ENCODE measurements around the gene FBLL1. TPM values are rescaled to one million over a fixed set of nuclear protein-coding genes. Genes with fewer than 3 reads are reported as not detected.

The FBLL1 gene
- polyA plus RNA-seq, 1 donor (not counting 4 experiments of a cell fraction or from before 2014, with no cell fraction given) = not detected

- no peaks in the 10 kb centered on the region for H3K27me3 ChIP-seq (ENCODE audit: control insufficient read depth, extremely low read depth, insufficient read depth, low read length)
- DNase-seq (ENCODE audit: low read depth, low spot score) (no peak), FAIRE-seq (no peak)
- H3K9me3 ChIP-seq (ENCODE audit: control insufficient read depth, low read depth, low read length) = no peaks in the 10 kb centered on the region
- H3K9me1 ChIP-seq (ENCODE audit: control insufficient read depth, extremely low read depth, insufficient read depth, low read length) = peaks cover 4% of the 10 kb centered on the region
- H4K20me1 ChIP-seq (ENCODE audit: control insufficient read depth, extremely low read depth, insufficient read depth, low read length) = no peaks in the 10 kb centered on the region
- no peak overlapping the region for H3K9ac ChIP-seq (ENCODE audit: control insufficient read depth, extremely low read depth, insufficient read depth, low read length)
- H3K4me1 ChIP-seq (ENCODE audit: control insufficient read depth, extremely low read depth, insufficient read depth, low read length) = peaks cover 6% of the 10 kb centered on the region
- H2AFZ ChIP-seq (ENCODE audit: control insufficient read depth, low read length) = no peak overlapping the region
- H3K27ac ChIP-seq (ENCODE audit: control insufficient read depth, insufficient read depth, low read length) = no peak overlapping the region
- no peaks in the 10 kb centered on the region for H3K36me3 ChIP-seq (ENCODE audit: control insufficient read depth in 2 of 2, extremely low read depth in 1 of 2, insufficient read depth in 2 of 2, low read length in 2 of 2)
- peaks cover under 1% of the 10 kb centered on the region for H3K79me2 ChIP-seq (ENCODE audit: control insufficient read depth, insufficient read depth, low read length)
- TF ChIP-seq EZH2 (IDR thresholded peaks at IDR 0.05; ENCODE audit: low read length) (no peak), CTCF (optimal IDR thresholded peaks at IDR 0.05 in 1 of 3, IDR thresholded peaks at IDR 0.05 in 1 of 3, conservative IDR thresholded peaks at IDR 0.05 in 1 of 3; ENCODE audit: extremely low read depth in 1 of 3, insufficient read depth in 2 of 3, low read length in 3 of 3) (no peak)
- H3K4me2 ChIP-seq (ENCODE audit: control insufficient read depth, extremely low read depth, insufficient read depth, low read depth, low read length) = no peak overlapping the region
- dilution Hi-C loops (cut with MboI; ENCODE audit: extremely low pct_ligation_motif_present, low sequenced_read_pairs) = no loop called here
- H3K4me3 ChIP-seq (ENCODE audit: control insufficient read depth in 2 of 3, extremely low read depth in 1 of 3, insufficient read depth in 2 of 3, low read depth in 1 of 3, low read length in 3 of 3) = no peak overlapping the region
These were observed 47.7 kb upstream of the FBLL1 start for GRCh38 chr5:168481330-168481788.

GRCh38 chr5:168482361-168482760 lies 46.7 kb upstream of the FBLL1 start:
- Histone ChIP-seq H3K4me2 (ENCODE audit: control insufficient read depth, extremely low read depth, insufficient read depth, low read depth, low read length) (no peak overlapping the region), H4K20me1 (ENCODE audit: control insufficient read depth, extremely low read depth, insufficient read depth, low read length) (no peaks in the 10 kb centered on the region), H3K4me3 (ENCODE audit: control insufficient read depth in 2 of 3, extremely low read depth in 1 of 3, insufficient read depth in 2 of 3, low read depth in 1 of 3, low read length in 3 of 3) (no peak overlapping the region), H3K4me1 (ENCODE audit: control insufficient read depth, extremely low read depth, insufficient read depth, low read length) (peaks cover 8% of the 10 kb centered on the region), H3K36me3 (ENCODE audit: control insufficient read depth in 2 of 2, extremely low read depth in 1 of 2, insufficient read depth in 2 of 2, low read length in 2 of 2) (no peaks in the 10 kb centered on the region), H2AFZ (ENCODE audit: control insufficient read depth, low read length) (no peak overlapping the region), H3K79me2 (ENCODE audit: control insufficient read depth, insufficient read depth, low read length) (peaks cover 10% of the 10 kb centered on the region), H3K27me3 (ENCODE audit: control insufficient read depth, extremely low read depth, insufficient read depth, low read length) (no peaks in the 10 kb centered on the region), H3K9me3 (ENCODE audit: control insufficient read depth, low read depth, low read length) (no peaks in the 10 kb centered on the region), H3K9ac (ENCODE audit: control insufficient read depth, extremely low read depth, insufficient read depth, low read length) (no peak overlapping the region), H3K27ac (ENCODE audit: control insufficient read depth, insufficient read depth, low read length) (no peak overlapping the region), H3K9me1 (ENCODE audit: control insufficient read depth, extremely low read depth, insufficient read depth, low read length) (peaks cover 4% of the 10 kb centered on the region)
- no peak for FAIRE-seq
- dilution Hi-C loops (cut with MboI; ENCODE audit: extremely low pct_ligation_motif_present, low sequenced_read_pairs) = no loop called here
- TF ChIP-seq EZH2 (IDR thresholded peaks at IDR 0.05; ENCODE audit: low read length) = no peak
- TF ChIP-seq CTCF (optimal IDR thresholded peaks at IDR 0.05 in 1 of 3, IDR thresholded peaks at IDR 0.05 in 1 of 3, conservative IDR thresholded peaks at IDR 0.05 in 1 of 3; ENCODE audit: extremely low read depth in 1 of 3, insufficient read depth in 2 of 3, low read length in 3 of 3) = no peak
- no peak for DNase-seq (ENCODE audit: low read depth, low spot score)

Data from keratinocyte (primary cell).